Stomach (tissue), 9 donors: ENCODE data around the gene SGMS1. TPM values are rescaled to one million over a fixed set of nuclear protein-coding genes. Genes with fewer than 3 reads are reported as not detected.

Source experiments
- DNase-seq, 2 donors: peaks; one replicate each; pipeline versions ENCODE4 v3.0.0 to v3.0.0-alpha.2; 2013 to 2019
- H3K27ac ChIP-seq, 5 donors: fragments of 200-600 bp in 4 of 5; sonication (generic) in 4 of 5; one replicate each; pipeline ENCODE4 v1.5.1; 2013 to 2019; ENCODE audit warnings: mild to moderate bottlenecking in 1 of 5, moderate library complexity in 1 of 5
- H3K27me3 ChIP-seq, 3 donors: fragments of 200-600 bp; sonication (generic); one replicate each; pipeline ENCODE4 v1.5.1; 2017 to 2019; ENCODE audit warnings: mixed run types in 1 of 3
- H3K36me3 ChIP-seq, 4 donors: fragments of 200-600 bp; sonication (generic); 1 replicate in 3 of 4; 2 replicates in 1 of 4; pipeline ENCODE4 v1.5.1; 2016 to 2019
- H3K4me1 ChIP-seq, 4 donors: fragments of 200-600 bp; sonication (generic); one replicate each; pipeline ENCODE4 v1.5.1; 2016 to 2019
- H3K4me3 ChIP-seq, 4 donors: fragments of 200-600 bp; sonication (generic) in 3 of 4; one replicate each; pipeline ENCODE4 v1.5.1; 2016 to 2019; ENCODE audit warnings: mild to moderate bottlenecking in 1 of 4
- H3K9me3 ChIP-seq, 4 donors: fragments of 200-600 bp; sonication (generic); one replicate each; pipeline ENCODE4 v1.5.1; 2016 to 2019
- EP300 ChIP-seq: sonication (generic); formaldehyde crosslinking; IDR thresholded peaks from one replicate; pipeline ENCODE4 v1.6.1; 2017; ENCODE audit warnings: antibody characterized with exemption
- POLR2A ChIP-seq, 4 donors: fragments of 450-650 bp; IDR thresholded peaks; one replicate each; pipeline ENCODE4 v1.6.1; 2016; ENCODE audit warnings: antibody characterized with exemption in 4 of 4, control low read depth in 2 of 4, mild to moderate bottlenecking in 1 of 4, moderate library complexity in 1 of 4
- POLR2AphosphoS5 ChIP-seq, 3 donors: sonication (generic); formaldehyde crosslinking; IDR thresholded peaks; one replicate each; pipeline ENCODE4 v1.6.1; 2016; ENCODE audit warnings: antibody characterized with exemption in 3 of 3
- WGBS, 5 donors: extraction: QIAGEN DNeasy Blood & Tissue Kit in 3 of 5; methylation state at CpG; one replicate each; pipeline versions ENCODE4 v1.1.5 to v1.1.7; 2013 to 2018; 5-methylcytosine and 5-hydroxymethylcytosine counted together
- intact Hi-C: fragments of 100-400 bp; cut with DNase I; formaldehyde crosslinking; loops from one replicate; pipeline ENCODE4 v1.15.1; 2023; ENCODE audit warnings: low total_unique reads
- polyA plus RNA-seq, 3 donors: library from polyadenylated mRNA; stranded (reverse); fragments of 200-250 nt; gene quantifications; one replicate each; pipeline ENCODE4 v1.2.3, GENCODE V29; 2013
- total RNA-seq, 5 donors: library from RNA; depleted of rRNA; stranded (reverse); fragments of >200 nt; gene quantifications; one replicate each; pipeline versions ENCODE4 v1.1.0 to v1.2.3, GENCODE V29; 2014 to 2016
- TF ChIP-seq, protein P1 (sequence below), 7 experiments: fragments of 450-650 bp in 4 of 7; fragments of 200-600 bp in 3 of 7; sonication (generic) in 3 of 7; IDR thresholded peaks; one replicate each; pipeline ENCODE4 v1.5.1; 2016 to 2019; ENCODE audit warnings: antibody characterized with exemption in 7 of 7, control low read depth in 2 of 7, mild to moderate bottlenecking in 1 of 7
- donor health status: healthy with polysubstance abuse.
- donor health status: Bipolar disorder and iron deficiency.
- donor health status: healthy.

The SGMS1 gene
- total and polyA plus RNA-seq, 8 donors = 6.2 to 229 (median 49.6) TPM

DNA sequence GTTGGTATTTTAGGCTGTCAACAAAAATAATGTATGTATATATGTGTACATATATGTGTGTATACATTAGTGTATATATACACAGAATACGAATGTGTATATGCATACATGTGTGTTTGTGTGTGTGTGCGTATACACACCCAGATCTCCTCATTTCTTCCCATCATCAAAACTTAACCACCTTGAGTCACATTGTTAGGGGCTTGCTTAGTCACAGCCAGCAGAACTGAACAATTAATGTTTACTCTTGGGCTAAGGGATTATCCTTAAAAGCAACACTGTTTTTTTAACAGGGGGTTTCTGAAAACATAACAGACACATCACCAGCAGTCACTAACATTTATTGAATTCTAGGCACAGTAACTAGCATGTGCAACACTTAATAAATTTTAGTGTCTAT lies 289.5 kb downstream of the SGMS1 start:
- no peaks in the 10 kb centered on the region for H3K9me3 ChIP-seq
- peaks cover 0 to 5% (median 0%) of the 10 kb centered on the region in 4 donors for H3K4me1 ChIP-seq
- no peak for DNase-seq
- 87 to 97% (median 90%) methylated on average over 2 of the region's 2 CpGs for WGBS, 5 donors
- no peaks in the 10 kb centered on the region for H3K27me3 ChIP-seq
- TF ChIP-seq POLR2AphosphoS5 (IDR thresholded peaks at IDR 0.05) (no peak), EP300 (no peak), POLR2A (IDR thresholded peaks at IDR 0.05) (no peak)
- TF ChIP-seq, protein P1, sequence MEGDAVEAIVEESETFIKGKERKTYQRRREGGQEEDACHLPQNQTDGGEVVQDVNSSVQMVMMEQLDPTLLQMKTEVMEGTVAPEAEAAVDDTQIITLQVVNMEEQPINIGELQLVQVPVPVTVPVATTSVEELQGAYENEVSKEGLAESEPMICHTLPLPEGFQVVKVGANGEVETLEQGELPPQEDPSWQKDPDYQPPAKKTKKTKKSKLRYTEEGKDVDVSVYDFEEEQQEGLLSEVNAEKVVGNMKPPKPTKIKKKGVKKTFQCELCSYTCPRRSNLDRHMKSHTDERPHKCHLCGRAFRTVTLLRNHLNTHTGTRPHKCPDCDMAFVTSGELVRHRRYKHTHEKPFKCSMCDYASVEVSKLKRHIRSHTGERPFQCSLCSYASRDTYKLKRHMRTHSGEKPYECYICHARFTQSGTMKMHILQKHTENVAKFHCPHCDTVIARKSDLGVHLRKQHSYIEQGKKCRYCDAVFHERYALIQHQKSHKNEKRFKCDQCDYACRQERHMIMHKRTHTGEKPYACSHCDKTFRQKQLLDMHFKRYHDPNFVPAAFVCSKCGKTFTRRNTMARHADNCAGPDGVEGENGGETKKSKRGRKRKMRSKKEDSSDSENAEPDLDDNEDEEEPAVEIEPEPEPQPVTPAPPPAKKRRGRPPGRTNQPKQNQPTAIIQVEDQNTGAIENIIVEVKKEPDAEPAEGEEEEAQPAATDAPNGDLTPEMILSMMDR (IDR thresholded peaks at IDR 0.05) = no peak
- H3K36me3 ChIP-seq = peaks cover 4 to 5% (median 4%) of the 10 kb centered on the region in 4 donors
- intact Hi-C loops = no loop called here
- no peak overlapping the region for H3K4me3 ChIP-seq
- no peak overlapping the region for H3K27ac ChIP-seq

DNA sequence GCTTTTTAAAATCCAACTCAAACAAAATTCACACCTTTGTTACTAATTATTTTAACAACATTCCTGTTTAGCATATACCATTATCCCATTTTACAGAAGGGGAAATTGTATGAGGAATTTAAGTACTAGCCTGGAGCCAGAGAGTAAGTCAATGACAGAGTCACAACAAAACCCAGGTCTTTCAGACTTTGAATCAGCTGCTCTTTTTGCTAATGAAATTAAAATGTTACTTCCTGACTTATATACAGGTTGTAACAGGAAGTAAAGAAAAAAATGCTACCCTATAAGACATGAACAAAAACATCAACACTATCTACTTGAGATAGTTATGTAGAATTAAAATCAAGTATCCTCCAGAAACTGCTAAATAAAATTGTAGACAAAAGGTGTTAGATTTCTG lies 289.9 kb downstream of the SGMS1 start:
- H3K4me1 ChIP-seq = peaks cover 0 to 5% (median 0%) of the 10 kb centered on the region in 4 donors
- TF ChIP-seq, protein P1 (IDR thresholded peaks at IDR 0.05) = no peak
- no peak for TF ChIP-seq POLR2A (IDR thresholded peaks at IDR 0.05)
- TF ChIP-seq POLR2AphosphoS5 (IDR thresholded peaks at IDR 0.05) = no peak
- no peak for TF ChIP-seq EP300
- DNase-seq = no peak
- no peak overlapping the region for H3K27ac ChIP-seq
- peaks cover under 1 to 4% (median 4%) of the 10 kb centered on the region in 4 donors for H3K36me3 ChIP-seq
- no peaks in the 10 kb centered on the region for H3K27me3 ChIP-seq
- intact Hi-C loops = no loop called here
- H3K9me3 ChIP-seq = no peaks in the 10 kb centered on the region
- no peak overlapping the region for H3K4me3 ChIP-seq

DNA sequence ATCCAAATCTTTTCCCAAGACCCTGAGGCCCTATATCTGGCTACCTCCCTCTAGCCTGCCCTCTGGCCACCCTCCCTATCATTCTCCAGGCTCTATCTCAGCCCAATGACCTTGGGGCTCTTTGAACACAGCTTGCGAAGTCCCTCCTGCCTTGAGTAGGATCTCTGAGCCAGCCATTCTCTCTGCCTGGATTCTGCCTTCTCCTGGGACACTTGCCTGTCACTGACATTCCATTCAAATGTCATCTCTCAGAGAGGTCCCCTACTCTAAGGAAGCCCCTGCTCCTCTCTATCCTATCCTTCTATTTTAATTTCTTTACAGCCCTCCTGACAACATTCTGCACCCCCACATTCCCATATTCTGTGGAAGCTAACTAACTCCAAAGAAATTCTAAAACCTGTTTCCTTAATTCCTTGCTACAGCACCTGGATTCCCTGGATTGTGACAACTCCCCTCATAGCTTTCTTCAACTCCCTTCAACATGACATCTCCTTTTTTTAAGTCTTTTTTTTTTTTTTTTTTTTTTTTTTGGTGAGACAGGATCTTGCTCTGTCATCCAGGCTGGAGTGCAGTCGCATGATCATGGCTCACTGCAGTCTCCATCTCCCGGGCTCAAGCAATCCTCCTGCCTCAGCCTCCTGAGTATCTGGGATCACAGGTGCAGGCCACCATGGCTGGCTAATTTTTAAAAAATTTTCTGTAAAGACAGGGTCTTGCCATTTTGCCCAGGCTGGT lies 291.5 kb downstream of the SGMS1 start:
- H3K27me3 ChIP-seq = no peaks in the 10 kb centered on the region
- no peak overlapping the region for H3K4me3 ChIP-seq
- no peak for TF ChIP-seq POLR2A (IDR thresholded peaks at IDR 0.05)
- no peak for TF ChIP-seq POLR2AphosphoS5 (IDR thresholded peaks at IDR 0.05)
- TF ChIP-seq EP300 = no peak
- TF ChIP-seq, protein P1 (IDR thresholded peaks at IDR 0.05) = no peak
- 91 to 100% (median 97%) methylated on average over 3 of the region's 3 CpGs for WGBS, 5 donors
- peaks cover 0 to 9% (median 1%) of the 10 kb centered on the region in 4 donors for H3K4me1 ChIP-seq
- DNase-seq = no peak
- intact Hi-C loops = no loop called here
- H3K9me3 ChIP-seq = no peaks in the 10 kb centered on the region
- H3K36me3 ChIP-seq = peaks cover 0 to 4% (median 4%) of the 10 kb centered on the region in 4 donors
- no peak overlapping the region for H3K27ac ChIP-seq

DNA sequence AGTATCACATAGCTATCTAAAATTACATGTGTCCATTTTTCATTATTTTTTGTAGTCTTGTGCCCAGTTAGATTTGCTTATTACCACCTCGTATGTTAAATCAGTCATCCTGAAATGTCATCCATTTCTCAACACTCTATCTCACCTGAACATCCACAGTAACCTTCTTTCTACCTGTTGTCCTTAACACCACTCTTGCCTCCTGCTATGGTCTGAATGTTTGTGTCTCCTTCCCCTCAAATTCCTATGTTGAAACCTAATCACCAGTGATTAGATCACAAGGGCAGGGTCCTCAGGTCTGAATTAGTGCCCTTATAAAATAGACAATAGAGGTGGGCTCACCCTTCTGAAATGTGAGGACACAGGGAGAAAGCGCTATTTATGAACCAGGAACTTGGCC lies 292.3 kb downstream of the SGMS1 start:
- no peak for TF ChIP-seq POLR2A (IDR thresholded peaks at IDR 0.05)
- no peak for TF ChIP-seq POLR2AphosphoS5 (IDR thresholded peaks at IDR 0.05)
- TF ChIP-seq, protein P1 (IDR thresholded peaks at IDR 0.05) = no peak
- TF ChIP-seq EP300 = no peak
- Histone ChIP-seq H3K4me3 (no peak overlapping the region), H3K27ac (no peak overlapping the region), H3K36me3 (peaks cover 0 to 4% (median 4%) of the 10 kb centered on the region in 4 donors), H3K27me3 (no peaks in the 10 kb centered on the region), H3K9me3 (no peaks in the 10 kb centered on the region), H3K4me1 (peaks cover 0 to 17% (median 9%) of the 10 kb centered on the region in 4 donors)
- no peak for DNase-seq
- WGBS, 5 donors = 92 to 100% (median 97%) methylated on average over 2 of the region's 2 CpGs
- intact Hi-C loops = no loop called here
